GM12872 (cell line): Measurements from ENCODE around the gene AXL.

Source experiments
- TF ChIP-seq, protein P1 (sequence below): IDR thresholded peaks from 3 replicates; pipeline ENCODE4 v1.5.1; 2011; ENCODE audit warnings: low read depth, mild to moderate bottlenecking, low read length, moderate library complexity; ENCODE audit not compliant: insufficient read depth

Gene AXL

DNA sequence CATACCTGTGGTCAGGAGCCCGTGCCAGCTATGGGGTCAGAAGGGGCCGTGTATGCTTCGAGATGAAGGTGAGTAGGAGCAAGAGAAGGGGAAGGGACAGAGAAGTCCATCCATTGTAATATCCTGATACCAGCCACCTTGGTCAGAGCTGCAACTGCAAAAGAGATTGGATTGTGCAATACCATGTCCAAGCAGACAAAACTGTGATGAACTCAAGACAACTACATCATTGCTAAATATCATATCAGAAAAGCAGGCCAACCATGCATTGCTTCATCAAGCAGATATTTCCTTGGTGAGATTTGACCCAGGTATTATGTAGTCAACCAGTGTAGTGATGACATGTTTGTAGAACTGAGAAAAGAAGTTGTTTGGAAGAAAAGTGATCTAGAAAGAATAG is 57.2 kb downstream of the AXL start:
- TF ChIP-seq, protein P1, sequence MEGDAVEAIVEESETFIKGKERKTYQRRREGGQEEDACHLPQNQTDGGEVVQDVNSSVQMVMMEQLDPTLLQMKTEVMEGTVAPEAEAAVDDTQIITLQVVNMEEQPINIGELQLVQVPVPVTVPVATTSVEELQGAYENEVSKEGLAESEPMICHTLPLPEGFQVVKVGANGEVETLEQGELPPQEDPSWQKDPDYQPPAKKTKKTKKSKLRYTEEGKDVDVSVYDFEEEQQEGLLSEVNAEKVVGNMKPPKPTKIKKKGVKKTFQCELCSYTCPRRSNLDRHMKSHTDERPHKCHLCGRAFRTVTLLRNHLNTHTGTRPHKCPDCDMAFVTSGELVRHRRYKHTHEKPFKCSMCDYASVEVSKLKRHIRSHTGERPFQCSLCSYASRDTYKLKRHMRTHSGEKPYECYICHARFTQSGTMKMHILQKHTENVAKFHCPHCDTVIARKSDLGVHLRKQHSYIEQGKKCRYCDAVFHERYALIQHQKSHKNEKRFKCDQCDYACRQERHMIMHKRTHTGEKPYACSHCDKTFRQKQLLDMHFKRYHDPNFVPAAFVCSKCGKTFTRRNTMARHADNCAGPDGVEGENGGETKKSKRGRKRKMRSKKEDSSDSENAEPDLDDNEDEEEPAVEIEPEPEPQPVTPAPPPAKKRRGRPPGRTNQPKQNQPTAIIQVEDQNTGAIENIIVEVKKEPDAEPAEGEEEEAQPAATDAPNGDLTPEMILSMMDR = no peak

DNA sequence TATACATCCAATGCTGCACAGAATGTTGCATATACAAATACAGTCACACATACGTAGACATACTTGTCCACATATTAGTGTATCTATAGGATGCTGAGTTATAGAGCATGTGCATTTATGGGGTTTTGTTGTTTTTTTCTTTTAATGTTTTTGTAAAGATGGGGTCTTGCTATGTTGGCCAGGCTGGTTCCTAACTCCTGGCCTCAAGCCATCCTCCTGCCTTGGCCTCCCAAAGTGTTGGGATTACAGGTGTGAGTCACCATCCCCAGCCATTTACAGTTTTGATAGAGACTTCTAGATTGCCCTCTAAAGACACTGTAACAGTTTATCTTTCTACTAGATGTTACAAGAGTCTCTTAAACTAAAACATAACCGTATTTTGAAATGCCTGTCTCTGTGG is 59.5 kb downstream of the AXL start:
- TF ChIP-seq, protein P1 = no peak

DNA sequence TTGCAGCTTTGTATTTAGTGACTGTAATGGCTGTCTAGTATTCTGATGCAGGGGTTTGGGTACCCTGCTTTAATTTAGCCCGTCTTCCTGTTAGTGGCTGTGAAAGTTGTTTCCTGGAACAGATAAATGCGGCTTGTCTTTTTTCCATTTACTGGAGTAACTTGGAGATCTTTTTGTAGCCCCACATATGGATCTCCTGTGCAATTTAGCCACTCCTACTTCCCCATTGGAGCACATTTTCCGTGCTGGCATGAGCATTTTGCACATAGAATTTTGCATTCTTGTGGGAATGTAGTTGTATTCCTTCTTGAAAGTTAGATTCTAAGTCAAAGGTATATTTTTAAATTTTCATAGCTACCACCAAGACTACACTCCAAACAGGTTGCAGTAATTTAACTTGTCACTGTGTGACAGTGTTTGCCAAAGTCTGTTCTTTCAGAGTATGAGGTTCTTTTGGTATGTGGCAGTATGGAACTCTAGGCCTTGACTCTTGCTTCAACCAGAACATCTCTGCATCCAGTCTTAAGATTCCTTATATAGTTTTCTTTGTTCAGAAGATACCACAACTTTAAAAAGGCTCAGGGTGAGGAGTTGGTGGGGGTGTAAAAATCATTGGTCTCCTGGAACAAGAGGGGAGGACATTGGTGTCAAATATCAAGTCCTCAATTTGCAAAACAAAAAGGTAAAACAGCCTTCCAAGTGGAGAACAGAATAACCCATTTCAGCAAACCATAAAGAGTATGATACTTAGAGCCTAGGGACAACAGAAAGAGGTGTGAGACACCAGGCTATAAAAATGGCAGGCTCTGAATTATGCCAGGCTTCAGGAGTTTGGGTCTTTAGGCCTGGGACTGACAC is 69.9 kb downstream of the AXL start:
- TF ChIP-seq, protein P1 = no peak

DNA sequence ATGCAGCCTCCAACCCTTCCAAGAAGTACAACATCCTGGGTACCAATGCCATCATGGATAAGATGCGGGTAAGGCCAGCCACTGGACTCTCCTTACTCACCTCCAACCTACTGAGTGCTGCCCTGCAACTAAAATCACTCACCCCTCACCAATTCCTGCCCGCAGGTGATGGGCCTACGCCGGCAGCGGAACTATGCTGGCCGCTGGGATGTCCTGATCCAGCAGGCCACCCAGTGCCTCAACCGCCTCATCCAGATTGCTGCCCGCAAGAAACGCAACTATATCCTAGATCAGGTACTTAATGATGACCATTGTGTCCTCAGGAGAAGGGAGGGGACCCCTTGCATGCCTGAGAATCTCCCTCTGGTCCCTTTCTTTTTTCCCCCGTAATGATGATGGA is 75.4 kb downstream of the AXL start:
- TF ChIP-seq, protein P1 = no peak

DNA sequence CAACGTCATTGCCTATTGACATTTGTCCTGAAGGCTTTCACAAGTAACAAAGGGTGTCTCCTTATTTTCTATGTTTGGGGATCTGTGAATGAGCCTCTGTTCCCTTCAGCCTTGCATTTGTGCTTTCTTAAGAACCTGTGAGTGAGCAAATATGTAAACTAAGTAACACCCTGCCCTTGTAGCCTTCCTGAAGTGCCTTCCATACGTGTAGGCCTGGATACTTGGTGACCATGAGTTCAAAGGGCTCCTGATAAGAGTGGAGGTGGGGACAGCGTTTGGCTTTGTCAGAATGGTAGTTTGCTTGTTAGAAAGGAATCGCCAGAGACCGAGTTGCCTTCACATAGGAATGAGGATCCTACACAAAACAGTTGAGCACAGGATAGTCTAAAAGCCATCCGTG is 76.5 kb downstream of the AXL start:
- TF ChIP-seq, protein P1 = no peak

DNA sequence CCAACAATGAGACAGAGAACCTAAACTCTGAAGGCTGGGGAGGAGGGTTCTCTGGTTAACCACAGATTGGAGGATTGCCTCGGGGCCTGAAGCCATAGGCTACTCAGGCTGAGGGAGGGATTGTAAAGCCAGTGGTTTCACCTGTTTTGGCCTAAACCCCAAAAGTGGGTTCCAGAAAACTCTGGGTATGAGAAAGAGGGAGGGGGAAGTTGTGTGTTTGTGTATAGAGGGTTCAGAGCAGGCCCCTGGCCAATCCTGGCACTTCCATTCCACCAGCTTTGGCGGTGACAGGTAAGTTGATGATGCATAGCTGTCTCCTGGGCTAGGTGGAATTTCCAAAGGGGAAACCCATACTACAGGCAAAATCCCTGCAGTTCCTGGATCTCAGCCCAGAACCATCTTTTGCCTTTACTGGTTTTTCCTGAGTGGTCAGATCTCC is 77.4 kb downstream of the AXL start:
- TF ChIP-seq, protein P1 = no peak

DNA sequence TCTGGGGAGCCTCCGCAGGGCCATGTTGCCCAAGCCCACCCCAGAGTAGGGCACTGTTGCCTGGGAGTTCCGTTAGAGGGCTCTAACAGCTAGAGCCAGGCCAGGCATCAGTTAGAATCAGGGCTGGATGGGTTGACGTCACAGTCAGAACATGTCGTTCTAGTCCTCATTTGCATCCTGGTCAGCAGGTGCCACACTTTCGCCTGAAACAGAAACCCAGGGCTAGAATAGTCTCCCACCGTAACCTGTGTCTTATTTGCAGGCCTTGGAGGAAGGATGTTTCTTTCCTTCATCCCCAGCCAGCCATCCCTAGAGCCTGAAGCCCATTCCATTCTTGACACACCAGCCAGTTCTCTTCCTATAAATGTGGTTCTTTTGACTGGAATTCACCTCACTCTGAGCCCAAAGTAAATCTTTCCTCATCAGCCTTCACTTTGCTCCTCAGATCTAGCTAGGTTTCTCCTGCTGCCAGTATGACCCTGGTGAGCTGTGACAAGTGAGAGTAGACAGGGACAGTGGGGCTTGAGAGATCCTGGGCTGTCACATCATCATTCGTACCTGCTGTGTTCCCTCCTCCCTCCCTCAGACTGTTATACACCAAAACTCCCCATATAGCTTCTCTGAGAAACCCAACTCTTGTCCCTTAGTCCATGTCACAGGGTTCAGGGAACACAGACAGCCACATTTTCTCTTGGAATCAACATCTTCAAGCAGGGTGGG is 78.8 kb downstream of the AXL start:
- TF ChIP-seq, protein P1 = peak; percentile 35; the same call in 2 of the 3 replicates
